ENCODE data around the gene MORC1.

- no peak for TF ChIP-seq CTCF (IDR thresholded peaks at IDR 0.05; ENCODE audit: low read depth, low read length, missing input control)
- no peak for TF ChIP-seq SP1 (IDR thresholded peaks at IDR 0.05)
- no peak for TF ChIP-seq TAF1 (conservative IDR thresholded peaks at IDR 0.05)
- TF ChIP-seq REST (IDR thresholded peaks at IDR 0.05), result no peak
- TF ChIP-seq GABPA (IDR thresholded peaks at IDR 0.05 in 1 of 2, conservative IDR thresholded peaks at IDR 0.05 in 1 of 2), result no peak
Measured at GRCh38 chr3:109057616-109058015, 60.3 kb downstream of the MORC1 start.

All from liver (tissue), 3 donors.